K562 (cell line): ENCODE measurements around the gene PHKB. TPM values are rescaled to one million over a fixed set of nuclear protein-coding genes. Genes with fewer than 3 reads are reported as not detected.

Experiments
- CAMTA2 ChIP-seq: fragments of 250-450 bp; sonication (Bioruptor Pico); conservative IDR thresholded peaks from 2 replicates; pipeline ENCODE4 v1.5.1; 2022
- ELK1 ChIP-seq: sonication (generic); formaldehyde crosslinking; IDR thresholded peaks from 2 replicates; pipeline ENCODE4 v1.8.1; 2022; ENCODE audit warnings: missing genetic modification reagents
- FOXM1 ChIP-seq, 2 experiments: fragments of 450-650 bp in 1 of 2; sonication (generic) in 1 of 2; formaldehyde crosslinking in 1 of 2; IDR thresholded peaks; 2 replicates each; pipeline versions ENCODE4 v1.6.1 to v1.9.0; 2017 to 2022; ENCODE audit warnings: low read depth in 2 of 2, mild to moderate bottlenecking in 2 of 2, missing genetic modification reagents in 1 of 2, moderate library complexity in 1 of 2
- GABPB2 ChIP-seq: fragments of 250-450 bp; sonication (Bioruptor Pico); conservative IDR thresholded peaks from 2 replicates; pipeline ENCODE4 v1.5.1; 2021; ENCODE audit warnings: mild to moderate bottlenecking
- GATA2 ChIP-seq: sonication (generic); formaldehyde crosslinking; IDR thresholded peaks from 2 replicates; pipeline ENCODE4 v1.4.0; 2020; ENCODE audit warnings: mild to moderate bottlenecking, missing genetic modification reagents
- HNRNPLL ChIP-seq: fragments of 200-400 bp; formaldehyde crosslinking; IDR thresholded peaks from 2 replicates; pipeline ENCODE4 v1.6.1; 2017; ENCODE audit warnings: low read length, low read depth, mild to moderate bottlenecking; ENCODE audit not compliant: poor library complexity, severe bottlenecking
- KDM4B ChIP-seq, 2 experiments: fragments of 450-650 bp in 1 of 2; sonication (generic) in 1 of 2; IDR thresholded peaks; 2 replicates each; pipeline ENCODE4 v1.6.1; 2016 to 2017; ENCODE audit warnings: borderline replicate concordance in 2 of 2, antibody characterized with exemption in 1 of 2, low read depth in 1 of 2, mild to moderate bottlenecking in 1 of 2
- KHSRP ChIP-seq: fragments of 450-650 bp; IDR thresholded peaks from 2 replicates; pipeline ENCODE4 v1.6.1; 2017
- MBD2 ChIP-seq: sonication (generic); IDR thresholded peaks from 2 replicates; pipeline ENCODE4 v1.6.1; 2016; ENCODE audit warnings: low read depth, borderline replicate concordance
- MYBL2 ChIP-seq, 2 experiments: fragments of 450-650 bp in 1 of 2; sonication (generic) in 1 of 2; formaldehyde crosslinking in 1 of 2; IDR thresholded peaks; 2 replicates each; pipeline versions ENCODE4 v1.6.1 to v1.8.1; 2017 to 2022; ENCODE audit warnings: borderline replicate concordance in 1 of 2, inconsistent platforms in 1 of 2, low read depth in 1 of 2, mild to moderate bottlenecking in 1 of 2, missing genetic modification reagents in 1 of 2, moderate library complexity in 1 of 2
- NCOA6 ChIP-seq: fragments of 450-650 bp; IDR thresholded peaks from 2 replicates; pipeline ENCODE4 v1.6.1; 2017; ENCODE audit warnings: mild to moderate bottlenecking
- PHB2 ChIP-seq: fragments of 450-650 bp; IDR thresholded peaks from 2 replicates; pipeline ENCODE4 v1.6.1; 2017; ENCODE audit warnings: low read depth
- PKNOX1 ChIP-seq: fragments of 450-650 bp; IDR thresholded peaks from 2 replicates; pipeline ENCODE4 v1.6.1; 2016
- POU5F1 ChIP-seq: fragments of 150-350 bp; IDR thresholded peaks from 2 replicates; pipeline ENCODE4 v1.6.1; 2014; ENCODE audit warnings: borderline replicate concordance, low read length, low read depth, mild to moderate bottlenecking; ENCODE audit not compliant: partially characterized antibody
- THAP12 ChIP-seq: fragments of 250-450 bp; sonication (Bioruptor Pico); IDR thresholded peaks from 2 replicates; pipeline ENCODE4 v1.9.0; 2021; ENCODE audit warnings: mild to moderate bottlenecking, inconsistent platforms
- TSC22D4 ChIP-seq: fragments of 450-650 bp; IDR thresholded peaks from 2 replicates; pipeline ENCODE4 v1.6.1; 2016; ENCODE audit warnings: missing genetic modification characterization, missing biosample characterization, control low read depth
- XRCC3 ChIP-seq: fragments of 450-650 bp; IDR thresholded peaks from 2 replicates; pipeline ENCODE4 v1.6.1; 2017; ENCODE audit warnings: mild to moderate bottlenecking, moderate library complexity
- ZBTB5 ChIP-seq: fragments of 450-650 bp; IDR thresholded peaks from 2 replicates; pipeline ENCODE4 v1.6.1; 2017; ENCODE audit warnings: antibody characterized with exemption
- ZBTB9 ChIP-seq: fragments of 450-650 bp; formaldehyde crosslinking; IDR thresholded peaks from 2 replicates; pipeline ENCODE4 v1.4.0; 2020; ENCODE audit warnings: mild to moderate bottlenecking, moderate library complexity
- ZFX ChIP-seq: sonication (generic); formaldehyde crosslinking; IDR thresholded peaks from 2 replicates; pipeline ENCODE4 v1.8.0; 2022; ENCODE audit warnings: mild to moderate bottlenecking, missing genetic modification reagents, moderate library complexity
- polyA plus RNA-seq, 8 experiments: library from polyadenylated mRNA; depleted of rRNA in 4 of 8; stranded (reverse) in 5 of 8; unstranded in 3 of 8; fragments of >200 nt; fragmentation: Nextera tagmentation in 2 of 8; fragmentation: Illumina TruSeq in 1 of 8; extraction: Ambion mirVana in 2 of 8; extraction: Trizol in 1 of 8; gene quantifications; 2 replicates each; pipeline versions ENCODE4 v1.2.1 to v1.2.3, GENCODE V29; 2011 to 2014; ENCODE audit warnings: inconsistent platforms in 1 of 8, missing spikeins in 1 of 8
- total RNA-seq, 7 experiments: library from RNA; depleted of rRNA in 6 of 7; stranded (reverse); fragments of >200 nt in 6 of 7; fragmentation: Illumina TruSeq in 2 of 7; extraction: Trizol in 2 of 7; gene quantifications; 2 replicates each; pipeline versions ENCODE4 v1.2.1 to v1.2.3, GENCODE V29; 2011 to 2021; ENCODE audit warnings: low replicate concordance in 1 of 7

PHKB gene
- total and polyA plus RNA-seq, 9 of the 15 experiments (the other 6 are each of a cell fraction or from before 2014, with no cell fraction given): 24.7 to 92.3 (median 67.0) TPM

GRCh38 chr16:47519996-47520679 lies 59.0 kb downstream of the PHKB start (continued):
- TF ChIP-seq ELK1 (CRISPR knock-in tag): no peak
- TF ChIP-seq THAP12 (CRISPR knock-in tag): no peak
- TF ChIP-seq KHSRP: no peak
- TF ChIP-seq PKNOX1: peak; percentile 88
- no peak for TF ChIP-seq NCOA6
- TF ChIP-seq ZBTB9 (CRISPR knock-in tag): peak; percentile 93
- peak; percentile 61; the same call in 1 of the 2 replicates for TF ChIP-seq MYBL2 (IDR thresholded peaks at IDR 0.05; ENCODE audit: low read depth)
- TF ChIP-seq MYBL2 (CRISPR knock-in tag; IDR thresholded peaks at IDR 0.05; ENCODE audit: borderline replicate concordance): no peak
- TF ChIP-seq ZBTB5: no peak
- TF ChIP-seq HNRNPLL: no peak
- TF ChIP-seq XRCC3: no peak
- TF ChIP-seq PHB2: no peak
- no peak for TF ChIP-seq CAMTA2 (CRISPR knock-in tag)
- no peak for TF ChIP-seq GATA2 (CRISPR knock-in tag)
- no peak for TF ChIP-seq GABPB2
- TF ChIP-seq TSC22D4 (tag): no peak
- TF ChIP-seq MBD2: no peak
- peak; percentile 61 for TF ChIP-seq FOXM1 (IDR thresholded peaks at IDR 0.05; ENCODE audit: low read depth)
- no peak for TF ChIP-seq FOXM1 (CRISPR knock-in tag; IDR thresholded peaks at IDR 0.05; ENCODE audit: low read depth)
- no peak for TF ChIP-seq ZFX (CRISPR knock-in tag)
- TF ChIP-seq POU5F1: no peak
- TF ChIP-seq KDM4B (IDR thresholded peaks at IDR 0.05; ENCODE audit: borderline replicate concordance in 2 of 2, low read depth in 1 of 2): no peak
